H1 (cell line): Measurements from ENCODE around the gene EPG5. TPM values are rescaled to one million over a fixed set of nuclear protein-coding genes. Genes with fewer than 3 reads are reported as not detected.
"Not testable (repeated sequence)": the region's sequence is repeated elsewhere in the genome, so short reads cannot be mapped to it uniquely, and the experiment has no call there.

Experiments used
- CTCF ChIA-PET: fragments of 300-600 bp; sonication (Branson Sonifier 250); formaldehyde crosslinking; loops from one replicate; lab custom pipeline; 2021; ENCODE audit not compliant: partially characterized antibody; lab: Charles Lee
- POLR2A ChIA-PET: fragments of 300-600 bp; sonication (Branson Sonifier 250); formaldehyde crosslinking; loops from one replicate; lab custom pipeline; 2021; ENCODE audit warnings: inconsistent platforms; ENCODE audit not compliant: partially characterized antibody; lab: Charles Lee
- DNase-seq, 2 experiments: peaks; one replicate each; pipeline versions ENCODE4 v3.0.0 to v3.0.0-alpha.2; 2010 to 2022; ENCODE audit warnings: low spot score in 2 of 2, low read depth in 1 of 2, mixed read lengths in 1 of 2
- FAIRE-seq: peaks from 2 replicates; lab custom pipeline; 2011; peaks lifted over from hg19 to GRCh38; lab: Jason Lieb, UNC
- H2AFZ ChIP-seq: 2 replicates; pipeline ENCODE4 v1.8.1; 2012; ENCODE audit warnings: low read length, inconsistent platforms
- H2AK5ac ChIP-seq: 2 replicates; pipeline ENCODE4 v1.6.1; 2013; ENCODE audit warnings: low read depth, low read length
- H2BK120ac ChIP-seq: replicated peaks from 2 replicates; pipeline ENCODE3; 2013; ENCODE audit warnings: low read depth, low read length, inconsistent platforms
- H2BK12ac ChIP-seq: 2 replicates; pipeline ENCODE4 v1.6.1; 2013; ENCODE audit warnings: low read depth, low read length
- H2BK15ac ChIP-seq: 2 replicates; pipeline ENCODE4 v1.6.1; 2013; ENCODE audit warnings: low read length
- H2BK20ac ChIP-seq: 2 replicates; pipeline ENCODE4 v1.6.1; 2013; ENCODE audit warnings: low read length
- H2BK5ac ChIP-seq: 2 replicates; pipeline ENCODE4 v1.6.1; 2013; ENCODE audit warnings: low read depth, low read length
- H3K14ac ChIP-seq: 2 replicates; pipeline ENCODE4 v1.6.1; 2013; ENCODE audit warnings: inconsistent platforms; ENCODE audit not compliant: insufficient read length
- H3K18ac ChIP-seq: 2 replicates; pipeline ENCODE4 v1.6.1; 2013; ENCODE audit warnings: low read length; ENCODE audit errors: extremely low read depth
- H3K23ac ChIP-seq: 2 replicates; pipeline ENCODE4 v1.6.1; 2013; ENCODE audit warnings: inconsistent platforms; ENCODE audit not compliant: insufficient read length
- H3K23me2 ChIP-seq: 2 replicates; pipeline ENCODE4 v1.6.1; 2013; ENCODE audit warnings: low read depth, low read length
- H3K27ac ChIP-seq: 2 replicates; pipeline ENCODE4 v1.6.1; 2011; ENCODE audit warnings: low read depth, low read length, inconsistent platforms
- H3K27me3 ChIP-seq, 4 experiments: replicated peaks in 1 of 4; 1 replicate in 1 of 4; 2 replicates in 3 of 4; pipeline versions ENCODE4 v1.6.1 to v1.8.1; 2011 to 2013; ENCODE audit warnings: low read length in 3 of 4, mild to moderate bottlenecking in 3 of 4, inconsistent platforms in 2 of 4, mixed read lengths in 2 of 4, moderate library complexity in 1 of 4; ENCODE audit not compliant: control insufficient read depth in 3 of 4, insufficient read depth in 3 of 4; ENCODE audit errors: extremely low read depth in 1 of 4
- H3K36me3 ChIP-seq, 4 experiments: 2 replicates each; pipeline versions ENCODE4 v1.6.1 to v1.8.1; 2011 to 2013; ENCODE audit warnings: mild to moderate bottlenecking in 4 of 4, low read length in 3 of 4, moderate library complexity in 2 of 4, control low read depth in 1 of 4, inconsistent platforms in 1 of 4; ENCODE audit not compliant: insufficient read depth in 4 of 4, control insufficient read depth in 2 of 4
- H3K4ac ChIP-seq: replicated peaks from 2 replicates; pipeline ENCODE3; 2013; ENCODE audit warnings: low read length, low read depth, mixed read lengths, inconsistent platforms; ENCODE audit not compliant: insufficient read length
- H3K4me1 ChIP-seq, 4 experiments: replicated peaks in 1 of 4; 1 replicate in 1 of 4; 2 replicates in 3 of 4; pipeline versions ENCODE4 v1.6.1 to v1.8.1; 2011 to 2013; ENCODE audit warnings: low read length in 3 of 4, inconsistent platforms in 2 of 4, mixed read lengths in 1 of 4; ENCODE audit not compliant: insufficient read depth in 4 of 4, control insufficient read depth in 3 of 4
- H3K4me2 ChIP-seq, 2 experiments: 2 replicates each; pipeline versions ENCODE4 v1.6.1 to v1.8.1; 2011 to 2013; ENCODE audit warnings: low read depth in 2 of 2, low read length in 2 of 2, control low read depth in 1 of 2, inconsistent platforms in 1 of 2, mild to moderate bottlenecking in 1 of 2; ENCODE audit not compliant: insufficient read depth in 1 of 2
- H3K4me3 ChIP-seq, 4 experiments: fragments of 200-600, 300-600 bp in 1 of 4; sonication (generic), shearing (Covaris generic), sonication (Bioruptor Twin) in 1 of 4; 2 replicates each; pipeline versions ENCODE4 v1.5.1 to v1.8.1; 2011 to 2016; ENCODE audit warnings: low read length in 4 of 4, low read depth in 3 of 4, control low read depth in 2 of 4, inconsistent platforms in 2 of 4, mild to moderate bottlenecking in 2 of 4, mixed read lengths in 1 of 4, moderate library complexity in 1 of 4; ENCODE audit not compliant: insufficient read depth in 2 of 4; ENCODE audit errors: extremely low read depth in 1 of 4
- H3K56ac ChIP-seq: replicated peaks from 2 replicates; pipeline ENCODE3; 2013; ENCODE audit warnings: low read depth, mild to moderate bottlenecking, mixed read lengths, low read length, inconsistent platforms; ENCODE audit not compliant: insufficient read length
- H3K79me1 ChIP-seq: 2 replicates; pipeline ENCODE4 v1.6.1; 2013; ENCODE audit warnings: low read depth, low read length, control low read depth
- H3K79me2 ChIP-seq, 2 experiments: 2 replicates each; pipeline versions ENCODE4 v1.6.1 to v1.8.1; 2012 to 2013; ENCODE audit warnings: low read length in 2 of 2, mild to moderate bottlenecking in 2 of 2, inconsistent platforms in 1 of 2; ENCODE audit not compliant: insufficient read depth in 2 of 2, control insufficient read depth in 1 of 2
- H3K9ac ChIP-seq, 4 experiments: replicated peaks in 1 of 4; 1 replicate in 1 of 4; 2 replicates in 3 of 4; pipeline versions ENCODE4 v1.6.1 to v1.8.1; 2011 to 2013; ENCODE audit warnings: low read depth in 3 of 4, low read length in 3 of 4, control low read depth in 2 of 4, mild to moderate bottlenecking in 2 of 4, moderate library complexity in 2 of 4, inconsistent platforms in 1 of 4; ENCODE audit errors: extremely low read depth in 1 of 4
- H3K9me3 ChIP-seq, 2 experiments: 2 replicates each; pipeline versions ENCODE4 v1.6.1 to v1.8.1; 2012 to 2013; ENCODE audit warnings: mild to moderate bottlenecking in 2 of 2, moderate library complexity in 2 of 2, control low read depth in 1 of 2, inconsistent platforms in 1 of 2, low read depth in 1 of 2, low read length in 1 of 2, mixed read lengths in 1 of 2; ENCODE audit not compliant: insufficient read depth in 2 of 2
- H4K20me1 ChIP-seq, 2 experiments: replicated peaks in 1 of 2; 2 replicates each; pipeline versions ENCODE3 to v1.8.1; 2011 to 2013; ENCODE audit warnings: inconsistent platforms in 2 of 2, low read length in 2 of 2, mild to moderate bottlenecking in 1 of 2; ENCODE audit not compliant: insufficient read depth in 2 of 2, control insufficient read depth in 1 of 2
- H4K5ac ChIP-seq: 2 replicates; pipeline ENCODE4 v1.6.1; 2013; ENCODE audit warnings: low read length, low read depth, mixed read lengths, inconsistent platforms; ENCODE audit not compliant: insufficient read length
- H4K8ac ChIP-seq: 2 replicates; pipeline ENCODE4 v1.8.0; 2013; ENCODE audit warnings: mild to moderate bottlenecking, moderate library complexity, low read length, inconsistent platforms; ENCODE audit not compliant: insufficient read depth; ENCODE audit errors: extremely low read depth
- H4K91ac ChIP-seq: replicated peaks from 2 replicates; pipeline ENCODE3; 2013; ENCODE audit warnings: low read length, mixed read lengths, inconsistent platforms; ENCODE audit not compliant: insufficient read length
- WGBS, 2 experiments: shearing (Covaris generic) in 1 of 2; methylation state at CpG; one replicate each; pipeline versions ENCODE4 v1.1.6 to v1.1.7; 2013 to 2015; ENCODE audit warnings: low lambda C conversion rate in 2 of 2, mixed read lengths in 2 of 2, inconsistent platforms in 1 of 2, low coverage in 1 of 2, missing lambda C conversion rate in 1 of 2; ENCODE audit not compliant: insufficient replicate concordance in 2 of 2, insufficient coverage in 1 of 2, insufficient read length in 1 of 2; ENCODE audit errors: extremely low coverage in 1 of 2, missing lambda C conversion rate in 1 of 2; 5-methylcytosine and 5-hydroxymethylcytosine counted together
- polyA plus RNA-seq, 7 experiments: library from polyadenylated mRNA; depleted of rRNA in 3 of 7; stranded (reverse) in 5 of 7; unstranded in 2 of 7; fragments of >200 nt in 5 of 7; fragments of 200-250 nt in 2 of 7; gene quantifications; 1 replicate in 5 of 7; 2 replicates in 1 of 7; 4 replicates in 1 of 7; pipeline versions ENCODE4 v1.2.1 to v1.2.3, GENCODE V29; 2011 to 2013; ENCODE audit warnings: missing spikeins in 2 of 7, mixed read lengths in 2 of 7
- total RNA-seq: library from RNA; stranded (reverse); fragmentation: NEBNext Ultra II Directional; extraction: Animal tissue kit (Norgen Biotek cat#: 25700); gene quantifications from 2 replicates; pipeline ENCODE4 v1.2.1, GENCODE V29; 2021

The EPG5 gene
- total and polyA plus RNA-seq, 2 of the 8 experiments (the other 6 are each of a cell fraction or from before 2014, with no cell fraction given): 14.1 to 18.3 TPM

DNA sequence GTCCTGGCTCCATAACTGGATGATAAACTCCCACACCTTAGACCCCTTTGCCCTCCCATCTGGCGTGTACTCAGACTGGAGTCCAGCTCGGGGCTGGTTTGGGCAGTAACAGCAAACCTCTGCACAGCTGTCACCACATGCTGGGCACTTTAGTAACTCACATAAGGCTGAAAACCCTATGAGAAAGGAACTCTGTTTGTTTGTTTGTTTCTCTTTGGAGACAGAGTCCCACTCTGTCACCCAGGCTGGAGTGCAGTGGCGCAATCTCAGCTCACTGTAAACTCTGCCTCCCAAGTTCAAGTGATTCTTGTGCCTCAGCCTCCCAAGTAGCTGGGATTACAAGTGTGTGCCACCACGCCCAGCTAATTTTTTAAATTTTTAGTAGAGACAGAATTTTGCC, 140.4 kb downstream of the EPG5 start:
- H4K20me1 ChIP-seq, H3K36me3 ChIP-seq, H2BK12ac ChIP-seq, H3K23ac ChIP-seq, FAIRE-seq, H3K23me2 ChIP-seq, H3K4ac ChIP-seq, H4K5ac ChIP-seq, H2BK120ac ChIP-seq, H3K79me2 ChIP-seq, H2AFZ ChIP-seq, H3K27ac ChIP-seq, H3K27me3 ChIP-seq, H3K9ac ChIP-seq, POLR2A ChIA-PET, H3K79me1 ChIP-seq, H3K56ac ChIP-seq, H3K18ac ChIP-seq, DNase-seq, H3K4me2 ChIP-seq, H3K14ac ChIP-seq, H4K8ac ChIP-seq, H3K9me3 ChIP-seq, H2BK5ac ChIP-seq, H3K4me3 ChIP-seq: not testable (repeated sequence)
- peak overlapping the region; percentile 47 for H4K91ac ChIP-seq
- 0 out of 2 replicates have a peak overlapping the region, but pooled peaks have one; percentile 46 for H2BK15ac ChIP-seq
- CTCF ChIA-PET: interaction anchor here (0.9 to 1.1 kb wide), 2 partner anchors 9 to 53 kb away, joined by 3 to 4 read pairs; no protein-coding TSS in a partner anchor
- H2AK5ac ChIP-seq: 0 out of 2 replicates have a peak overlapping the region, but pooled peaks have one; percentile 75
- H2BK20ac ChIP-seq: peak overlapping the region; percentile 10; the same call in 1 of the 2 replicates
- H3K4me1 ChIP-seq: peaks cover 0 to 20% (median 6%) of the 10 kb centered on the region in 4 experiments; a peak in 6 of 7 replicates
- WGBS, 2 experiments: 95% methylated on average over 4 of the region's 4 CpGs; no CpG with 5 or more reads in 1 of the 2 experiments
